IMR-90 (cell line): Measurements from ENCODE around the gene AKR1C2. TPM values are rescaled to one million over a fixed set of nuclear protein-coding genes. Genes with fewer than 3 reads are reported as not detected.
"Not testable (repeated sequence)": the region's sequence is repeated elsewhere in the genome, so short reads cannot be mapped to it uniquely, and the experiment has no call there.

Experiments used
- ATAC-seq: fragments of 200-7000 bp; cut with Tn5 transposase; 2 replicates; pipeline ENCODE4 v1.9.1; 2020; ENCODE audit warnings: low read depth, mild to moderate bottlenecking, moderate library complexity
- BruUV-seq: library from RNA; stranded (reverse); fragments of 400-500 nt; replicated peaks from 2 replicates; lab custom pipeline; 2021; lab: Mats Ljungman, UMichigan
- CTCF ChIA-PET: fragments of 300-600 bp; formaldehyde crosslinking; extraction: SDS; loops from one replicate; lab custom pipeline; 2021; ENCODE audit warnings: antibody characterized with exemption; lab: Yijun Ruan, JAX
- POLR2A ChIA-PET: fragments of 300-600 bp; sonication (Branson Sonifier 250); formaldehyde crosslinking; loops from one replicate; lab custom pipeline; 2022; ENCODE audit warnings: antibody characterized with exemption; ENCODE audit not compliant: unreplicated experiment; lab: Charles Lee
- DNase-seq: peaks from one replicate; pipeline ENCODE4 v3.0.0; 2013
- H2AFZ ChIP-seq: replicated peaks from 2 replicates; pipeline ENCODE3; 2013; ENCODE audit warnings: low read length, mild to moderate bottlenecking; ENCODE audit not compliant: poor library complexity
- H2AK5ac ChIP-seq: 2 replicates; pipeline ENCODE4 v1.6.1; 2013; ENCODE audit warnings: low read depth, low read length, inconsistent platforms
- H2AK9ac ChIP-seq: replicated peaks from 2 replicates; pipeline ENCODE3; 2013; ENCODE audit warnings: mild to moderate bottlenecking, low read depth, low read length, moderate library complexity; ENCODE audit not compliant: poor library complexity
- H2BK120ac ChIP-seq: 2 replicates; pipeline ENCODE4 v1.6.1; 2013; ENCODE audit warnings: low read depth, low read length, inconsistent platforms
- H2BK15ac ChIP-seq: 3 replicates; pipeline ENCODE4 v1.6.1; 2013; ENCODE audit warnings: low read depth, low read length, inconsistent platforms
- H2BK20ac ChIP-seq: 2 replicates; pipeline ENCODE4 v1.6.1; 2013; ENCODE audit warnings: low read depth, mild to moderate bottlenecking, inconsistent platforms, low read length, moderate library complexity
- H2BK5ac ChIP-seq: 2 replicates; pipeline ENCODE4 v1.6.1; 2013; ENCODE audit warnings: mild to moderate bottlenecking, low read depth, low read length, inconsistent platforms; ENCODE audit not compliant: poor library complexity, severe bottlenecking
- H3K14ac ChIP-seq: replicated peaks from 2 replicates; pipeline ENCODE4 v1.6.1; 2013; ENCODE audit warnings: low read depth, low read length, inconsistent platforms
- H3K18ac ChIP-seq: 2 replicates; pipeline ENCODE4 v1.6.1; 2013; ENCODE audit warnings: low read depth, low read length, control low read depth
- H3K23ac ChIP-seq: 2 replicates; pipeline ENCODE4 v1.6.1; 2013; ENCODE audit warnings: low read depth, low read length, inconsistent platforms
- H3K27ac ChIP-seq: 2 replicates; pipeline ENCODE4 v1.5.1; 2013; ENCODE audit warnings: mild to moderate bottlenecking, control low read depth, low read length; ENCODE audit not compliant: insufficient read depth
- H3K27me3 ChIP-seq: 2 replicates; pipeline ENCODE4 v1.6.1; 2013; ENCODE audit warnings: low read length; ENCODE audit not compliant: control insufficient read depth, insufficient read depth
- H3K36me3 ChIP-seq: 2 replicates; pipeline ENCODE4 v1.6.1; 2013; ENCODE audit warnings: low read length, mixed read lengths; ENCODE audit not compliant: control insufficient read depth, insufficient read depth
- H3K4ac ChIP-seq: 2 replicates; pipeline ENCODE4 v1.6.1; 2013; ENCODE audit warnings: low read depth, low read length, inconsistent platforms
- H3K4me1 ChIP-seq: 2 replicates; pipeline ENCODE4 v1.6.1; 2013; ENCODE audit warnings: low read length, mixed read lengths; ENCODE audit not compliant: control insufficient read depth, insufficient read depth
- H3K4me2 ChIP-seq: 2 replicates; pipeline ENCODE4 v1.6.1; 2013; ENCODE audit warnings: low read depth, mild to moderate bottlenecking, control low read depth, low read length, moderate library complexity
- H3K4me3 ChIP-seq: 2 replicates; pipeline ENCODE4 v1.5.1; 2013; ENCODE audit warnings: low read depth, mild to moderate bottlenecking, control low read depth, low read length, moderate library complexity; ENCODE audit not compliant: insufficient read depth
- H3K56ac ChIP-seq: 2 replicates; pipeline ENCODE4 v1.6.1; 2013; ENCODE audit warnings: low read length, inconsistent platforms; ENCODE audit not compliant: insufficient read depth; ENCODE audit errors: extremely low read depth
- H3K79me1 ChIP-seq, 2 experiments: 2 replicates each; pipeline ENCODE4 v1.6.1; 2013; ENCODE audit warnings: low read length in 2 of 2, inconsistent platforms in 1 of 2, low read depth in 1 of 2
- H3K9ac ChIP-seq: 2 replicates; pipeline ENCODE4 v1.6.1; 2013; ENCODE audit warnings: low read depth, low read length, control low read depth
- H3K9me1 ChIP-seq: 2 replicates; pipeline ENCODE4 v1.6.1; 2013; ENCODE audit warnings: low read length, inconsistent platforms; ENCODE audit not compliant: insufficient read depth
- H3K9me3 ChIP-seq: 2 replicates; pipeline ENCODE4 v1.6.1; 2013; ENCODE audit warnings: low read length; ENCODE audit not compliant: control insufficient read depth, insufficient read depth
- H4K20me1 ChIP-seq: 2 replicates; pipeline ENCODE4 v1.6.1; 2013; ENCODE audit warnings: low read length, inconsistent platforms; ENCODE audit not compliant: insufficient read depth
- H4K5ac ChIP-seq: 2 replicates; pipeline ENCODE4 v1.6.1; 2013; ENCODE audit warnings: mild to moderate bottlenecking, low read depth, low read length, control low read depth
- H4K8ac ChIP-seq, 2 experiments: 2 replicates each; pipeline ENCODE4 v1.6.1; 2013; ENCODE audit warnings: low read depth in 2 of 2, low read length in 2 of 2, control low read depth in 1 of 2, inconsistent platforms in 1 of 2
- H4K91ac ChIP-seq: 2 replicates; pipeline ENCODE4 v1.6.1; 2013; ENCODE audit warnings: low read depth, low read length, inconsistent platforms; ENCODE audit not compliant: insufficient read depth
- WGBS, 2 experiments: methylation state at CpG; one replicate each; pipeline versions ENCODE4 v1.1.5 to v1.1.7; 2013; ENCODE audit warnings: missing lambda C conversion rate in 2 of 2; ENCODE audit not compliant: insufficient read length in 1 of 2; ENCODE audit errors: extremely low coverage in 2 of 2; 5-methylcytosine and 5-hydroxymethylcytosine counted together
- dilution Hi-C: fragments of 300-500 bp; cut with HindIII; formaldehyde crosslinking; loops from one replicate; pipeline ENCODE4 v1.14.3; 2018; ENCODE audit warnings: low sequenced_read_pairs; ENCODE audit not compliant: unreplicated experiment
- in situ Hi-C: fragments of 300-500 bp; cut with MboI; formaldehyde crosslinking; loops from 3 replicates; pipeline ENCODE4 v1.14.3; 2019; ENCODE audit warnings: low sequenced_read_pairs, inconsistent platforms, mixed read lengths
- intact Hi-C: fragments of 100-400 bp; cut with micrococcal nuclease; formaldehyde crosslinking; loops from 2 replicates; pipeline ENCODE4 v1.10.0; 2022
- polyA plus RNA-seq, 3 experiments: library from polyadenylated mRNA; depleted of rRNA; stranded (reverse); fragments of >200 nt; gene quantifications; 2 replicates each; pipeline ENCODE4 v1.2.3, GENCODE V29; 2012; ENCODE audit warnings: low replicate concordance in 1 of 3
- total RNA-seq: library from RNA; depleted of rRNA; stranded (reverse); fragments of >200 nt; gene quantifications from 2 replicates; pipeline ENCODE4 v1.2.3, GENCODE V29; 2012

AKR1C2 gene
- total and polyA plus RNA-seq, 2 of the 4 experiments (the other 2 are of a cell fraction): 0.36 to 1.0 TPM

DNA sequence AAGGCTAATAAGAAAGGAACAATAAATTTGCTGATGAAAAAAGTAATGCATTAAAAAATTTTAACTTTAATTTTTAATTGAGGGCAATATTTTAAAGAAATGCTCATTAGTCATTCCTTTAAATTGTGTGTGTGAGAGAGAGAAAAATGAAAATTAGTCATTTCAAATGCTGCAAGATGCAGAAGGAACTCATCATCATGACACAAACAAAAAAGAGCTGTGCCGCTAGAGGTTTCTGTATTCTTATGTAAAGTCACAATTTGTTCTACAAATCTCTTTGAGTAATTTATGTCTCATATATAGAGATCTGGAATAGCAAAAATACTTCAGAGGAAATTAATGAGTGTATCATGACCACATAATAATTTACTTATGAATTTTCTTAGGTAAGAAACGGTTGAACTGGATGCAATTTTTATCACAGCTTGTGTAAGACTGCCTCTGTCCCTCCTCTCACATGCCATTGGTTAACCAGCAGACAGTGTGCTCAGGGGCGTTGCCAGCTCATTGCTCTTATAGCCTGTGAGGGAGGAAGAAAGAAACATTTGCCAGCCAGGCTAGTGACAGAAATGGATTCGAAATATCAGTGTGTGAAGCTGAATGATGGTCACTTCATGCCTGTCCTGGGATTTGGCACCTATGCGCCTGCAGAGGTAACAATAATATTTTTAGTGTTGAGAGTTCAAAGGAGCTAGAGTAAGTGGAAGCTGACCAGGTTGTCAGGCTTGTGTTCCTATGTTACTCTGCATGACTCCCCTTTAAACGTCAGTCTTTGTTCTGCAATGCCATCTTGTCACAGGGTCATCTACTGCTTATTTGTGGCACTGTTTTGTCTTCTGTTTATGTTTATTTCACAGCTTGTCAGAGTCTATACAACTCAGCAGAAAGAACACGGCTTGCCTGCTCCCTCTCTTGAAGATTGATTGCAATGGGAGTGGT, 40.5 kb downstream of the AKR1C2 start, which contains the start of gene AKR1C1:
Gene AKR1C1, plus strand, starts transcription at position 540 of the 939 bp plus-strand sequence. Its CDS starts 30 bp downstream, at position 570.
- H3K18ac ChIP-seq, H2AK5ac ChIP-seq, H2BK5ac ChIP-seq, H3K27ac ChIP-seq, in situ Hi-C loops, H3K36me3 ChIP-seq, H3K14ac ChIP-seq, H3K9ac ChIP-seq, H2BK20ac ChIP-seq, H3K27me3 ChIP-seq, H3K79me1 ChIP-seq, H3K9me1 ChIP-seq, H2AK9ac ChIP-seq, POLR2A ChIA-PET, H3K23ac ChIP-seq, H2BK15ac ChIP-seq, H3K9me3 ChIP-seq, H3K56ac ChIP-seq, dilution Hi-C loops, CTCF ChIA-PET, H4K8ac ChIP-seq, DNase-seq, H4K5ac ChIP-seq, H4K91ac ChIP-seq, H3K4me1 ChIP-seq, H4K20me1 ChIP-seq, H2BK120ac ChIP-seq, H2AFZ ChIP-seq, H3K4ac ChIP-seq: not testable (repeated sequence)
- H3K4me3 ChIP-seq: peak within 1 kb of the TSS; percentile 11
- peak within 1 kb of the TSS; percentile 54 for H3K4me2 ChIP-seq
- WGBS, 2 experiments: no CpG with 5 or more reads among the region's 7 CpGs
- ATAC-seq: peak; percentile 100
- intact Hi-C loops: loop anchor here (5.0 kb wide), 1 partner anchor 116 kb away; no protein-coding TSS in a partner anchor
- TSS peak; percentile 75 for BruUV-seq

DNA sequence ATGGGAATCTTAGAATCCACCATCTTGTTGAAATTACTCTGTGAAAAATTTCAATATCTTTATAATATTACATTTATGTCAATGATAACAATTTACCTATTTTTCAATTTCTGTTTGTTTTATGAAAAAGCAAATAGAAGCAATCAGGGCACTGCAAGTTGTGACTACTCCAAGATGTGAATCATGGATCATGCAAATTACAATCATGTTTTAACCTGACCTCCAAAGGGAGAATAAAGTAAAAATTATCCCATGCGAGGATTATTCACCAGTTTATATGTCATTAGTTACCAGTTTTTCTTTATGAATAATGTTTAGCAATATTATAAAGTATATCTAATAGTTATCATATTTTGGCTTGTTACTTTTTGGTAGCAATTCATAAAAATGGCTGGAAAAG, 41.3 kb downstream of the AKR1C2 start:
- H3K27me3 ChIP-seq, H3K4me3 ChIP-seq, H3K4me2 ChIP-seq, dilution Hi-C loops, H2BK20ac ChIP-seq, H3K36me3 ChIP-seq, H4K5ac ChIP-seq, H3K4me1 ChIP-seq, H4K20me1 ChIP-seq, H3K9me1 ChIP-seq, in situ Hi-C loops, CTCF ChIA-PET, POLR2A ChIA-PET, H3K9me3 ChIP-seq, H2BK15ac ChIP-seq, H2AK9ac ChIP-seq, H2BK5ac ChIP-seq, H3K18ac ChIP-seq, H3K23ac ChIP-seq, H4K8ac ChIP-seq, H3K27ac ChIP-seq, H3K14ac ChIP-seq, H4K91ac ChIP-seq, H2AFZ ChIP-seq, H3K79me1 ChIP-seq, DNase-seq, BruUV-seq, H3K4ac ChIP-seq, ATAC-seq, H3K9ac ChIP-seq, H2BK120ac ChIP-seq, H3K56ac ChIP-seq, H2AK5ac ChIP-seq: not testable (repeated sequence)
- intact Hi-C loops: loop anchor here (5.0 kb wide), 1 partner anchor 115 kb away; no protein-coding TSS in a partner anchor
- WGBS, 2 experiments: no CpG with 5 or more reads among the region's 1 CpG
